Astrocyte of the spinal cord (primary cell): ENCODE data around the gene CASP4.
"Not testable (repeated sequence)": the region's sequence is repeated elsewhere in the genome, so short reads cannot be mapped to it uniquely, and the experiment has no call there.

Experiments used
- DNase-seq: peaks from one replicate; pipeline ENCODE4 v3.0.0; 2011; ENCODE audit warnings: low read depth, low spot score
- H3K4me3 ChIP-seq: 2 replicates; pipeline ENCODE4 v1.5.1; 2011; ENCODE audit warnings: low read depth, mild to moderate bottlenecking, low read length, moderate library complexity
- CTCF ChIP-seq: IDR thresholded peaks from 2 replicates; pipeline ENCODE4 v1.5.1; 2012; ENCODE audit warnings: low read depth, mild to moderate bottlenecking, low read length, inconsistent platforms
- in situ Hi-C: cut with HindIII; loops from 2 replicates; pipeline ENCODE4 v1.10.0; 2017; ENCODE audit warnings: low sequenced_read_pairs

CASP4 gene

GRCh38 chr11:104962852-104963251 is 5.5 kb downstream of the CASP4 start:
- DNase-seq: no peak
- H3K4me3 ChIP-seq: no peak overlapping the region
- no peak for TF ChIP-seq CTCF
- in situ Hi-C loops: no loop called here

DNA sequence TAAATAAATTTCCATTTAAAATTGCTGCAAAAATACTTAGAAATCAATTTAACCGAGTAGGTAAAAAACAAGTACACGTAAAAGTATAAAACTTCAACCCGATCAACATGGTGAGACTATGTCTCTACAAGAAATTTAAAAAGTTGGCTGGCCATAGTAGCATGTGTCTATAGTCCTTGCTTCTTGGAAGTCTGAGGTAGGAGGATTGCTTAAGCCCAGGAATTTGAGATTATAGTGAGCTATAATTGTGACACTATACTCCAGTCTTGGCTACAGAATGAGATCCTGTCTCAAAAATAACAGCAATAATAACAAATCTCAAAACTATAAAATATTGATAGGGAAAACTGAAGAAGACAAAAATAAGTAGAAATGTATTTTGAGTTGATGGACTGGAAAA is 11.1 kb downstream of the CASP4 start:
- no peak for DNase-seq
- TF ChIP-seq CTCF: no peak
- no peak overlapping the region for H3K4me3 ChIP-seq
- in situ Hi-C loops: no loop called here

- no peak for TF ChIP-seq CTCF
- in situ Hi-C loops: no loop called here
Measured at GRCh38 chr11:104956528-104956927, 11.8 kb downstream of the CASP4 start.

GRCh38 chr11:104946907-104947306 is 21.5 kb downstream of the CASP4 start:
- peak; percentile 36 for TF ChIP-seq CTCF
- peak; percentile 49 for DNase-seq
- H3K4me3 ChIP-seq: no peak overlapping the region
- in situ Hi-C loops: no loop called here

More at GRCh38 chr11:104956528-104956927, 11.8 kb downstream of the CASP4 start:
- DNase-seq: no peak
- no peak overlapping the region for H3K4me3 ChIP-seq

- no peak for TF ChIP-seq CTCF
- H3K4me3 ChIP-seq: no peak overlapping the region
- in situ Hi-C loops: no loop called here
- DNase-seq: no peak
Measured at GRCh38 chr11:104944076-104944475, 24.3 kb downstream of the CASP4 start.

- H3K4me3 ChIP-seq: no peak overlapping the region
- in situ Hi-C loops: no loop called here
- TF ChIP-seq CTCF: no peak
- DNase-seq: no peak
Measured at GRCh38 chr11:104943561-104943960, 24.8 kb downstream of the CASP4 start.

- H3K4me3 ChIP-seq: no peak overlapping the region
- in situ Hi-C loops: no loop called here
- no peak for TF ChIP-seq CTCF
- DNase-seq: no peak
Measured at GRCh38 chr11:104934594-104934993, 33.8 kb downstream of the CASP4 start.

DNA sequence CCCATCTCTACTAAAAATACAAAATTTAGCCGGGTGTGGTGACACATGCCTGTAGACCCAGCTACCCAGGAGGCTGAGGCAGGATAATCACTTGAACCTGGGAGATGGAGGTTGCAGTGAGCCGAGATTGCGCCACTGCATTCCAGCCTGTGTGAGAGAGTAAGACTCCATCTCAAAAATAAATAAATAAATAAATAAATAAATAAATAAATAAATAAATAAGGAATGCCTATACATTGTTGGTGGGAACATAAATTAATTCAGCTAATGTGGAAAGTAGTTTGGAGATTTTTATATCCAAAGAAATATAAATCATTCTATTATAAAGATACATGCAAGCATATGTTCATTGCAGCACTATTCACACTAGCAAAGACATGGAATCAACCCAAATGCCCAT is 34.3 kb downstream of the CASP4 start:
- in situ Hi-C loops, H3K4me3 ChIP-seq, DNase-seq: not testable (repeated sequence)
